Coronary artery (tissue), 2 donors: ENCODE results near the gene PRDM16.

Experiments used
- DNase-seq: peaks from one replicate; pipeline ENCODE4 v3.0.0-alpha.2; 2017; ENCODE audit warnings: low spot score
- H3K27ac ChIP-seq, 2 donors: fragments of 200-600 bp; sonication (generic); one replicate each; pipeline ENCODE4 v1.5.1; 2016 to 2019
- H3K4me3 ChIP-seq: fragments of 200-600 bp; sonication (generic); 2 replicates; pipeline ENCODE4 v1.5.1; 2016; ENCODE audit warnings: mild to moderate bottlenecking, moderate library complexity
- CTCF ChIP-seq: fragments of 200-600 bp; sonication (generic); IDR thresholded peaks from one replicate; pipeline ENCODE4 v1.5.1; 2019; ENCODE audit warnings: antibody characterized with exemption

PRDM16 gene

DNA sequence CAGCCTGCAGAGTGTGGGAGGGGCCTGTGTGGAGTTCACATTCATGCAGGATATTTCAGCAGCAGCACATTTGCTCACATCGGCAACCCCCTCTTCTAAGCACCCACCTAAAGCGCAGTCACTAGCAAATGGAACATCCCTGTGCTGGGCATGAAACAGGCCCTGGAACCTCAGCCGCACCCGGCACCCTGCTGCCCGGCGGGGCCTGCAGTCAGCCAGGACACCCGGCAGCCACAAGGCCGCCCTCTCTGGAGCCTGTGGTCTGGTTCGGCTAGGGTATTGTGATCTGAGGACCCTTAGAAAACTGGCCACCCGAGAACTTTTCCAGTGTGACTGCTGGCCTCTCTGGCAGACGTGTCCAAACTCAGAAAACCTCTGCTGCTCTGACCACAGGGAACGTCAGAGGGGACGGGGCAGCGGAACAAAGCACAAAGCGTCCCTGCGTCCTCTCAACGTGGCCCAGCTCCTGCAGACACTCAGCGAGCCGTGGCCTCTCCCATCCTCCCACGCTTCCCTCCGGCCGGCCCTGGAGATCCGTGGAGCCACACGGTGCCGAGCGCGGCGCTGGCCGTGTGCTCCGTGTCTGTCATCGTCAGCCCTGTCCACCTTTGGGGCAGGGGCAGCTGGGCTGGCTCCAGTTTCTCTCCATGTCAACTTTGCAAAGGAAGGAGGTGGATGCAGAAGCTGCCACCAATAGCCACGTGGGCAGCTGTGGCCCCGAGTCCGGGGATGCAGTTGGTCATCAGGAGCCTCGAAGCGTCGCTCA lies 209.6 kb downstream of the PRDM16 start:
- H3K4me3 ChIP-seq: no peak overlapping the region
- DNase-seq: no peak
- H3K27ac ChIP-seq: peak overlapping the region in 1 of 2 donors; percentile 53
- no peak for TF ChIP-seq CTCF

DNA sequence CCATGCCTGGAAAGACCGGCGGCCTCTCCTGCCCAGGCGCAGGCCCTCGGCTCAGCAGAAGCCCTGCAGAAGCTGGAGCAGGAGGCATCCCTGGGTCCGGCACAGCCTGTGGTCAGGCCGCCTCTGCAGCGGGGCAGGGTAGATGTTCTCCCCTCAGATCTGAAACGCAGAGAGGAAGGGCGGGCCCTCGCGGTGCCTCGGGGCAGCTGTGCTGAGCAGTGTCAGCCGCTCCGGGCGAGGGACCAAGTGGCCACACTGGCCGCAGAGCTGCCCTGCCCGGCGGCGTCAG lies 210.1 kb downstream of the PRDM16 start:
- TF ChIP-seq CTCF: no peak
- Histone ChIP-seq H3K27ac (peak overlapping the region; percentile 30 to 53), H3K4me3 (no peak overlapping the region)
- no peak for DNase-seq

- Histone ChIP-seq H3K27ac (no peak overlapping the region), H3K4me3 (no peak overlapping the region)
- no peak for TF ChIP-seq CTCF
- no peak for DNase-seq
Observed at GRCh38 chr1:3281735-3282134, 212.7 kb downstream of the PRDM16 start.

- no peak for DNase-seq
- no peak for TF ChIP-seq CTCF
- no peak overlapping the region for H3K27ac ChIP-seq
- no peak overlapping the region for H3K4me3 ChIP-seq
Observed at GRCh38 chr1:3282186-3282585, 213.2 kb downstream of the PRDM16 start.

DNA sequence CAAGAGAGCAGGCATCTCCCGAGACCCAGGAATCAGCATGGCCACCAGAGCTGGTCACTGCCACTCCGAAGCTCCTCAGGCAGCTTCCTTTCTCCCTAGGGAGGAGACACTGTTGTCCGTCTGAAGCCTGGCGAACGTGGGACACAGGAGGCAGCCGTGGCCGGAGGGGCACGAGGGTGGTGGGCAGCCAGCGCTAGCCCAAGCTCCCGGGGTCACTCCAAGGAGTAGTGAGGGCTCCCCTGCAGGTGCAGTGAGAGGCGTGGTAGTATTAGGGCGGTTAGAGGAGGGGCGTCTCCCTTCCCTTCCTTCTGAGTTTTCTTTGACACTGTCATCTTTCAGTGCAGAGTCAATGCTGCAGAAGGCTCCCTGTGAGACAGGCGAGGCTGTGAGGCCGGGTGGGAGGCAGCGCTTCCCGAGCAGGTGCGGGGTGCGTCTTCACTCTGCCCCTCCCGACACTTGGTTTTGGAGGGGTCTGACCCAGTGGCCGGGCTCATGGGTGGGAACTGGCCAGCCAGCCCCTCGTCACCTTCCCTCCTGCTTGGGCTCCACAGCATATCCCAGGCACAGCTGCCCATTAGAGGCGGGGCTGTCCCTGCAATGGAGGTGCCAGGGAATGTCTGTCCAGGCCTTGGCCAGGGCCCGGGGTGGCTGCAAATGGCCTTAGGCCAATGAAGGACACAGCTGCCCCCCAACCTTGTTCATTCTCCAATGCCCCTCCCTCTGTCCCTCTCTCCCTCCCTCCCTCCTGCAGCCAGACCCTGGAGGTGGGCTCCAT lies 213.8 kb downstream of the PRDM16 start:
- H3K27ac ChIP-seq: peak overlapping the region in 1 of 2 donors; percentile 45
- DNase-seq: no peak
- no peak for TF ChIP-seq CTCF
- H3K4me3 ChIP-seq: no peak overlapping the region

GRCh38 chr1:3283849-3284248 lies 214.8 kb downstream of the PRDM16 start:
- no peak for DNase-seq
- Histone ChIP-seq H3K27ac (peak overlapping the region; percentile 45 to 56), H3K4me3 (peak overlapping the region; percentile 48)
- peak; percentile 75 for TF ChIP-seq CTCF

GRCh38 chr1:3284691-3285090 lies 215.7 kb downstream of the PRDM16 start:
- no peak for TF ChIP-seq CTCF

More at GRCh38 chr1:3284691-3285090, 215.7 kb downstream of the PRDM16 start:
- H3K4me3 ChIP-seq: no peak overlapping the region
- no peak overlapping the region for H3K27ac ChIP-seq
- no peak for DNase-seq
